Stimulated activated CD4-positive, alpha-beta T cell treated with anti-CD3 and anti-CD28 coated beads, Interleukin-15, amount 100 ng/mL, for 1 hour (primary cell): ENCODE results near the gene CEP76.
"Not testable (repeated sequence)": the region's sequence is repeated elsewhere in the genome, so short reads cannot be mapped to it uniquely, and the experiment has no call there.

ENCODE experiments used
- DNase-seq, 2 donors: peaks; one replicate each; pipeline ENCODE4 v3.0.0-alpha.2; 2020; ENCODE audit warnings: low read depth in 1 of 2, low spot score in 1 of 2

CEP76 gene

GRCh38 chr18:12645254-12645653, 57.3 kb downstream of the CEP76 start:
- DNase-seq: no peak

- DNase-seq: not testable (repeated sequence)
Measured at GRCh38 chr18:12643756-12644155, 58.8 kb downstream of the CEP76 start.

DNA sequence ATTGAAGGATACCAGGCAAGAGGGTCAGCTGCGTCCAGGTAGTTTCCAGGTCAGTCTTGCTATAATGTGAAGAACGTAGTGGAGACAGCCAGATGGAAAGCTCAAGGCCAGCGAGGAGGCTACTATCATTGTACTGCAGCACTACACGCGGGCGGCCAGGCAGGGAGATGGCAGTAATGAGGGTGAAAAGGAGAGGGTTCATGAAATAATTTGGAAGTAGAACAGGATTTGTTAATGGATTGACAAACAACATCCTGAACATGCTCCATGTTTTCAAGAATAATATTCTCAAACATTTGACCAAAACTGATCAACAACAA, 61.7 kb downstream of the CEP76 start:
- no peak for DNase-seq

- DNase-seq: no peak
Measured at GRCh38 chr18:12639990-12640880, 62.3 kb downstream of the CEP76 start.

- no peak for DNase-seq
Measured at GRCh38 chr18:12638644-12639124, 63.8 kb downstream of the CEP76 start.

- DNase-seq: no peak
Measured at GRCh38 chr18:12637901-12638643, 64.5 kb downstream of the CEP76 start.

DNA sequence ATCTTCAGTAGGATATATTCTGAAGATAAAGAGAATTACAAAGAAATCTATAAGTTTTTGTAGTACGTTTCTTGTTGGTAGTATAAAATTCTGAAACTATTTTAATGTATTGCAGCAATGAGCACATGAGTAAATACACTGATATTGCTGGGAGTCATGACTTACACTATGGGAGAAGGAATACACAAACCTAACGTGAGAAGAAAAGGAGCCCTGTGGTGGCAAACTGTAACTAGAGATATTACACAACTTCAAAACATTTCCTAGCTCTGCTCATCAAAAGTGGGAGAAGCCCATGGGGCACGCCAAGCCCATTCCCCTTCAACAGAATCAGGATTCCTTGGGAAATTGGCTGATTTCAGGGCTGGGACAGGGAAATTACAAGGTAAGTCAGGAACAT, 65.1 kb downstream of the CEP76 start:
- DNase-seq: no peak

GRCh38 chr18:12631831-12632477, 70.6 kb downstream of the CEP76 start:
- no peak for DNase-seq

DNA sequence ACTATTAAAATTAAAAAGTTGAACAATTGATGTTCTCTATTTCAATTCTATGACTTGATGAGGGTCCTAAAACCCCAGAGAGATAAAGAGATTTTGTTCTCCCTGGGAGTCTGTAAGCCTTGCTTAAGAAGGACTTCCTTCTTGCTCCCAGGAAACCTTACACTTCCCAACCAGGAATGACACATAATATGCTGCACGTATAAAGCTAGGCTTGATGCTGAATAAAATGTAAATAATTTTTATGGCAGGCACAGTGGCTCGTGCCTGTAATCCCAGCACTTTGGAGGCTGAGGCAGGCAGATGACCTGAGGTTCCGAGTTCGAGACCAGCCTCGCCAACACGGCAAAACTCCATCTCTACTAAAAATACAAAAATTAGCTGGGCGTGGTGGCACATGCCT, 72.4 kb downstream of the CEP76 start:
- no peak for DNase-seq

GRCh38 chr18:12628706-12629702, 73.5 kb downstream of the CEP76 start:
- DNase-seq: no peak

DNA sequence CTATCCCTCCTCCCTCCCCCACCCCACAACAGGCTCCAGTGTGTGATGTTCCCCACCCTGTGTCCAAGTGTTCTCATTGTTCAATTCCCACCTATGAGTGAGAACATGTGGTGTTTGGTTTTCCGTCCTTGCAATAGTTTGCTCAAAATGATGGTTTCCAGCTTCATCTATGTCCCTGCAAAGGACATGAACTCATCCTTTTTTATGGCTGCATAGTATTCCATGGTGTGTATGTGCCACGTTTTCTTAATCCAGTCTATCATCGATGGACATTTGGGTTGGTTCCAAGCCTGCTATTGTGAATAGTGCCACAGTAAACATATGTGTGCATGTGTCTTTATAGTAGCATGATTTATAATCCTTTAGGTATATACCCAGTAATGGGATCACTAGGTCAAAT, 75.3 kb downstream of the CEP76 start:
- not testable (repeated sequence) for DNase-seq

DNA sequence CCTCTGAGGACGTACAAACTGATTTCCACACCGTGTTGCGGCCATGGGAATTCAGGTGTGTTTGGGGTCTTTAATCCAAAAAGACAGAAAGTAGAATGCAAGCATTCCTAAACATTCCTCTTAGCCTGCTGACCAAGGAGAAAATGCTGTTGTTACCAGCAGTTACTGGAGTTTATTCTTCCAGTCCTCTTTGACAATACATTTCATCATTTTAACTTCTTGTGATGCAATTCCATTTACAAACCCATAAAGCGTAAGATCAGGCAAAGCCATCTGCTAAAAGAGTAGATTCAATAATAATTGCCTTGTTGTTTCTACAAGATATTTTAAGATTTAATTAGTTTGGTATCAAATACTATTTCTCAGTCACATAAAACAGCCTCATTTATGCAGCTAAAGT, 77.3 kb downstream of the CEP76 start:
- no peak for DNase-seq
